ENCODE data around the gene FBXO33. TPM values are rescaled to one million over a fixed set of nuclear protein-coding genes. Genes with fewer than 3 reads are reported as not detected.

The FBXO33 gene
- total RNA-seq, 1 experiment from 2014 or later: 9.7 TPM

GRCh38 chr14:39454906-39455539, 22.8 kb upstream of the FBXO33 start:
- Histone ChIP-seq H4K20me1 (ENCODE audit: insufficient read depth) (no peaks in the 10 kb centered on the region), H3K9me3 (ENCODE audit: control insufficient read depth in 1 of 2, insufficient read depth in 1 of 2, low read depth in 1 of 2, low read length in 2 of 2) (no peaks in the 10 kb centered on the region), H3K4me2 (ENCODE audit: low read length) (no peak overlapping the region), H3K4me1 (ENCODE audit: control insufficient read depth in 1 of 2, insufficient read depth in 2 of 2, low read length in 2 of 2) (no peaks in the 10 kb centered on the region), H3K36me3 (ENCODE audit: control insufficient read depth in 1 of 2, insufficient read depth in 2 of 2, low read length in 2 of 2) (no peaks in the 10 kb centered on the region), H2AFZ (ENCODE audit: low read depth, low read length, poor library complexity, severe bottlenecking) (no peak overlapping the region), H3K79me2 (ENCODE audit: insufficient read depth, low read length) (no peaks in the 10 kb centered on the region), H3K4me3 (replicated peaks in 1 of 2; ENCODE audit: low read depth in 1 of 2, low read length in 2 of 2) (no peak overlapping the region), H3K27ac (ENCODE audit: low read depth, low read length) (no peak overlapping the region), H3K27me3 (ENCODE audit: insufficient read depth, low read length) (no peaks in the 10 kb centered on the region), H3K9me2 (ENCODE audit: insufficient read depth) (no peaks in the 10 kb centered on the region), H3K9ac (ENCODE audit: low read length) (no peak overlapping the region)
- DNase-seq (ENCODE audit: low read depth, low spot score) (no peak), ATAC-seq (no peak)
- no peak for TF ChIP-seq JUND (IDR thresholded peaks at IDR 0.05)
- TF ChIP-seq ELF1 (IDR thresholded peaks at IDR 0.05; ENCODE audit: borderline replicate concordance, low read depth): no peak
- no peak for TF ChIP-seq ZNF274 (IDR thresholded peaks at IDR 0.05; ENCODE audit: low read depth, low read length)
- TF ChIP-seq RAD21 (IDR thresholded peaks at IDR 0.05; ENCODE audit: low read depth): no peak
- TF ChIP-seq YY1 (IDR thresholded peaks at IDR 0.05; ENCODE audit: extremely low read depth, insufficient replicate concordance, low read depth, low read length): no peak
- TF ChIP-seq EGR1 (IDR thresholded peaks at IDR 0.05; ENCODE audit: low read depth): no peak
- no peak for TF ChIP-seq FOSL1 (IDR thresholded peaks at IDR 0.05; ENCODE audit: low read depth)
- TF ChIP-seq POLR2AphosphoS5 (IDR thresholded peaks at IDR 0.05; ENCODE audit: low read depth, low read length): no peak
- no peak for TF ChIP-seq MAX (IDR thresholded peaks at IDR 0.05)
- no peak for TF ChIP-seq ZFX (IDR thresholded peaks at IDR 0.05)
- no peak for TF ChIP-seq SP1 (IDR thresholded peaks at IDR 0.05; ENCODE audit: low read depth)
- no peak for TF ChIP-seq EZH2phosphoT487 (IDR thresholded peaks at IDR 0.05; ENCODE audit: borderline replicate concordance)
- TF ChIP-seq POLR2A (IDR thresholded peaks at IDR 0.05; ENCODE audit: borderline replicate concordance, extremely low read depth, insufficient read depth, insufficient read length): no peak
- no peak for TF ChIP-seq CBX3 (IDR thresholded peaks at IDR 0.05; ENCODE audit: low read depth)
- CTCF ChIA-PET: no interaction called here
- intact Hi-C loops (cut with micrococcal nuclease): no loop called here
- RAD21 ChIA-PET (ENCODE audit: low non-redundant PET in 1 of 2, low total read pairs in 2 of 2, uncharacterized antibody in 2 of 2, unreplicated experiment in 2 of 2): no interaction called here
- POLR2A ChIA-PET: no interaction called here
- no TSS peak for BruUV-seq (replicated peaks)

Data from HCT116 (cell line).